Caco-2 (cell line): Measurements from ENCODE around the gene CD200. TPM values are rescaled to one million over a fixed set of nuclear protein-coding genes. Genes with fewer than 3 reads are reported as not detected.

Experiments used
- BruUV-seq: library from RNA; stranded (reverse); fragments of 400-500 nt; replicated peaks from 2 replicates; lab custom pipeline; 2021; lab: Mats Ljungman, UMichigan
- CTCF ChIA-PET: fragments of 300-600 bp; sonication (Branson Sonifier 250); formaldehyde crosslinking; loops from one replicate; lab custom pipeline; 2022; ENCODE audit warnings: antibody characterized with exemption; lab: Charles Lee
- POLR2A ChIA-PET: fragments of 300-600 bp; sonication (Branson Sonifier 250); formaldehyde crosslinking; loops from one replicate; lab custom pipeline; 2022; ENCODE audit warnings: antibody characterized with exemption; lab: Charles Lee
- DNase-seq, 2 experiments: peaks; one replicate each; pipeline versions ENCODE4 v3.0.0 to v3.0.0-alpha.2; 2020 to 2022
- H3K27me3 ChIP-seq: replicated peaks from 2 replicates; pipeline ENCODE4 v1.6.0; 2011; ENCODE audit warnings: low read length; ENCODE audit not compliant: control insufficient read depth, insufficient read depth
- H3K36me3 ChIP-seq: 2 replicates; pipeline ENCODE4 v1.5.1; 2011; ENCODE audit warnings: low read length; ENCODE audit not compliant: control insufficient read depth, insufficient read depth
- H3K4me1 ChIP-seq: fragments of 250-450 bp; sonication (Bioruptor Pico); 2 replicates; pipeline ENCODE4 v1.5.1; 2020; ENCODE audit warnings: mild to moderate bottlenecking
- H3K4me3 ChIP-seq: 2 replicates; pipeline ENCODE4 v1.5.1; 2011; ENCODE audit warnings: low read depth, mild to moderate bottlenecking, control low read depth, low read length
- H3K9me3 ChIP-seq: fragments of 250-450 bp; sonication (Bioruptor Pico); 2 replicates; pipeline ENCODE4 v1.5.1; 2020; ENCODE audit warnings: mild to moderate bottlenecking, moderate library complexity
- H3K27ac Mint-ChIP-seq: one replicate; pipeline ENCODE4 v1.8.0; 2022; ENCODE audit warnings: mixed read lengths; ENCODE audit not compliant: unreplicated experiment
- H3K27me3 Mint-ChIP-seq: one replicate; pipeline ENCODE4 v1.8.0; 2022; ENCODE audit warnings: mixed read lengths; ENCODE audit not compliant: insufficient read depth, unreplicated experiment
- H3K36me3 Mint-ChIP-seq: one replicate; pipeline ENCODE4 v1.8.0; 2022; ENCODE audit warnings: mild to moderate bottlenecking, mixed read lengths; ENCODE audit not compliant: insufficient read depth, unreplicated experiment
- H3K4me1 Mint-ChIP-seq: one replicate; pipeline ENCODE4 v1.8.0; 2022; ENCODE audit warnings: low read depth, mixed read lengths; ENCODE audit not compliant: unreplicated experiment
- H3K4me3 Mint-ChIP-seq: one replicate; pipeline ENCODE4 v1.8.0; 2022; ENCODE audit warnings: mild to moderate bottlenecking, moderate library complexity, mixed read lengths; ENCODE audit not compliant: unreplicated experiment
- H3K9me3 Mint-ChIP-seq: one replicate; pipeline ENCODE4 v1.8.0; 2022; ENCODE audit warnings: mixed read lengths; ENCODE audit not compliant: unreplicated experiment
- CTCF ChIP-seq, 2 experiments: fragments of 200-600 bp in 1 of 2; IDR thresholded peaks; 1 replicate in 1 of 2; 2 replicates in 1 of 2; pipeline versions ENCODE4 v1.5.1 to v1.8.0; 2011 to 2022; ENCODE audit warnings: antibody characterized with exemption in 1 of 2, control low read depth in 1 of 2, inconsistent platforms in 1 of 2, low read depth in 1 of 2, low read length in 1 of 2, mild to moderate bottlenecking in 1 of 2, moderate library complexity in 1 of 2; ENCODE audit not compliant: insufficient read depth in 1 of 2, severe bottlenecking in 1 of 2, unreplicated experiment in 1 of 2
- intact Hi-C: fragments of 100-400 bp; cut with micrococcal nuclease; formaldehyde crosslinking; loops from one replicate; pipeline ENCODE4 v1.10.0; 2022; ENCODE audit not compliant: unreplicated experiment
- total RNA-seq: library from RNA; stranded (reverse); gene quantifications from 2 replicates; pipeline ENCODE4 v1.2.3, GENCODE V29; 2022

Gene CD200
- total RNA-seq, 1 experiment from 2014 or later, result 0.45 TPM

GRCh38 chr3:112373476-112373875, 40.5 kb downstream of the CD200 start:
- ChIA-PET CTCF (no interaction called here), POLR2A (interaction anchor here (0.7 kb wide), 1 partner anchor 41 kb away, joined by 3 read pairs; the partner anchor contains the start of gene CD200)
- H3K36me3 Mint-ChIP-seq, result no peaks in the 10 kb centered on the region
- H3K27ac Mint-ChIP-seq, result no peak overlapping the region
- H3K36me3 ChIP-seq, result no peaks in the 10 kb centered on the region
- H3K4me3 ChIP-seq, result no peak overlapping the region
- TF ChIP-seq CTCF (IDR thresholded peaks at IDR 0.05; ENCODE audit: insufficient read depth in 1 of 2, low read depth in 1 of 2, low read length in 1 of 2, severe bottlenecking in 1 of 2, unreplicated experiment in 1 of 2), result no peak
- no peaks in the 10 kb centered on the region for H3K27me3 Mint-ChIP-seq
- intact Hi-C loops, result no loop called here
- H3K9me3 Mint-ChIP-seq, result no peaks in the 10 kb centered on the region
- BruUV-seq, result no TSS peak
- H3K27me3 ChIP-seq, result no peaks in the 10 kb centered on the region
- H3K4me1 Mint-ChIP-seq, result peaks cover 13% of the 10 kb centered on the region
- H3K9me3 ChIP-seq, result no peaks in the 10 kb centered on the region
- H3K4me1 ChIP-seq, result no peaks in the 10 kb centered on the region
- H3K4me3 Mint-ChIP-seq, result no peak overlapping the region
- no peak for DNase-seq

- ChIA-PET POLR2A (no interaction called here), CTCF (no interaction called here)
- Mint-ChIP-seq H3K27me3 (no peaks in the 10 kb centered on the region), H3K4me3 (no peak overlapping the region), H3K9me3 (no peaks in the 10 kb centered on the region), H3K4me1 (peaks cover 13% of the 10 kb centered on the region), H3K36me3 (no peaks in the 10 kb centered on the region), H3K27ac (no peak overlapping the region)
- BruUV-seq, result no TSS peak
- Histone ChIP-seq H3K4me1 (no peaks in the 10 kb centered on the region), H3K27me3 (no peaks in the 10 kb centered on the region), H3K4me3 (no peak overlapping the region), H3K9me3 (no peaks in the 10 kb centered on the region), H3K36me3 (no peaks in the 10 kb centered on the region)
- intact Hi-C loops, result no loop called here
- no peak for TF ChIP-seq CTCF (IDR thresholded peaks at IDR 0.05; ENCODE audit: insufficient read depth in 1 of 2, low read depth in 1 of 2, low read length in 1 of 2, severe bottlenecking in 1 of 2, unreplicated experiment in 1 of 2)
- DNase-seq, result no peak
These were observed 41.0 kb downstream of the CD200 start for GRCh38 chr3:112373924-112374323.

GRCh38 chr3:112374333-112374734, 41.4 kb downstream of the CD200 start:
- BruUV-seq, result no TSS peak
- H3K9me3 ChIP-seq, result no peaks in the 10 kb centered on the region
- Mint-ChIP-seq H3K4me3 (no peak overlapping the region), H3K27ac (no peak overlapping the region), H3K36me3 (no peaks in the 10 kb centered on the region), H3K9me3 (no peaks in the 10 kb centered on the region), H3K4me1 (peaks cover 13% of the 10 kb centered on the region), H3K27me3 (no peaks in the 10 kb centered on the region)
- ChIA-PET CTCF (no interaction called here), POLR2A (no interaction called here)
- no peaks in the 10 kb centered on the region for H3K36me3 ChIP-seq
- H3K4me3 ChIP-seq, result no peak overlapping the region
- TF ChIP-seq CTCF (IDR thresholded peaks at IDR 0.05; ENCODE audit: insufficient read depth in 1 of 2, low read depth in 1 of 2, low read length in 1 of 2, severe bottlenecking in 1 of 2, unreplicated experiment in 1 of 2), result no peak
- intact Hi-C loops, result no loop called here
- no peaks in the 10 kb centered on the region for H3K4me1 ChIP-seq
- no peaks in the 10 kb centered on the region for H3K27me3 ChIP-seq
- no peak for DNase-seq
